G401 (cell line): ENCODE measurements around the gene BRSK2. TPM values are rescaled to one million over a fixed set of nuclear protein-coding genes. Genes with fewer than 3 reads are reported as not detected.

Experiments
- DNase-seq: peaks from one replicate; pipeline ENCODE4 v3.0.0-alpha.2; 2015; ENCODE audit warnings: low spot score
- in situ Hi-C: cut with HindIII; loops from 2 replicates; pipeline ENCODE4 v1.10.0; 2016; ENCODE audit warnings: low sequenced_read_pairs, mixed read lengths
- total RNA-seq: library from RNA; depleted of rRNA; stranded (reverse); fragments of >200 nt; shearing (Covaris generic); gene quantifications from 2 replicates; pipeline ENCODE4 v1.2.3, GENCODE V29; 2014

The BRSK2 gene
- total RNA-seq, 1 experiment from 2014 or later: 9.2 TPM

GRCh38 chr11:1483445-1483961 lies 93.8 kb downstream of the BRSK2 start:
- in situ Hi-C loops: no loop called here
- DNase-seq: no peak

DNA sequence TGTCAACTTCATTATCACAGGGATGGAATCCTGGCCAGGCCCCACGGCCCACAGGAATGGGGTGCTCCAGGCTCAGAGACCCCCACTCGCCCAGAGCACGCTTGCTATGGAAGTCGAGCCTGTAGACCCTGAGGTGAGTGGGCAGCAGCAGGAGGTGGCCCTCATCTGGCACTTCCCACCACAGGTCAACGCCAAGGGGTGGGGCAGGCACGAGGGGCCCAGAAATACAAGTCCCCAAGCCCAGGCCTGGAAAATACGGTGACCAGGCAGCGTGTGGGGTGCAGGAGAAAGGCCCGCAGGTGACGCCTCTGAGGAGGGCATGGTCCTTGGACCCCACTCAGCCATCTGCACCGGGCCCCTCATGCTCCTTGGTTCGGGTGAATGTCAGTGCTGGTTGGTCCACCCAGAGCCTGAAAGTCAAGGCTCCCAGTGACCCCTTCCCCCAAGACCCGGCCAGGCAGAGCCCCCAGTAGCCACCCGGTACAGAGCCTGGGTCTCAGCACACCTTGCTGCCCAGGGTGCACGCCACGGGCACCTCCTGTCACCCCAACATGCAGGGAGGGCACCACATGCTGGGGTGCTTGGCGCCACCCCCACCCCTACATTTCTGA lies 94.4 kb downstream of the BRSK2 start:
- in situ Hi-C loops: no loop called here
- no peak for DNase-seq

DNA sequence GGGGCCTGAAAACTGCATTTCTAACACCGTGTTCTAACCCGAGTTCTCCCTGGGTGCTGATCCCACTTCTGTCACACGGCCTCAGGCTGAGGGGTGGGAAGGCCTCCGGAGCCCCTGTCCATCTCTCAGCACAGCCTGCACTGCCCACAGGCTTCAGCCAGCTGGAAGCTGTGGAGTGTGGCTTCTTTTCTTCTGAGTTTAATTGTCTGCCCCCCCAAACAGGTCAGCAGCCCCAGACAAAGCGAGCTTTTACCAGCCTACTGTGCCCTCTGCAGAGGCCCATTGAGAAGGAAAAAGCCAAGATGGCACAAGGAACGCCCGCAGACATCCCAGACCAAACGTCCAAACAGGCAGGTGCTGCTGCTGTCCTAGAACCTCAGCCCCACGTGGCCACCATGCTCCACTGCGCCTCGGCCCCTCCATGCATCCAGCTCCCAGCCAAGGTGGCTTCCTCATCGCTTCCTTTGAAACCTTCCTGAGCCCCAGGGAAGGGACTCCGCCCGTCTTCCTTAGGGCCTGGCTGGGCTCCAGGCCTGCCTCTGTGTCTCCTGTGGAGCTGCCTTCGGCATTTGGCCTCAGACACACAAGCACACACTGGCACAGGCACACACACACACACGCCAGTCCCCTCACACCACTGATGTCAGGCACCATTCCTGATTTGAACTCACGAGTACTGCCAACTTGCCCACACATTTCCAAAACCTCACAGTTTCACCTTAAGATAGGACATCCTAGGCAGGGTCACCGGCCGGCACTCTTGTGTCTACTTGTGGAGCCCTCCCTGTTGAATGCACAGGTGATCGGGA lies 95.2 kb downstream of the BRSK2 start:
- in situ Hi-C loops: no loop called here
- peak; percentile 45 for DNase-seq

GRCh38 chr11:1485504-1485885 lies 95.8 kb downstream of the BRSK2 start:
- DNase-seq: no peak
- in situ Hi-C loops: no loop called here

- no peak for DNase-seq
Observed at GRCh38 chr11:1486054-1486825, 96.5 kb downstream of the BRSK2 start, which contains the start of gene MOB2. Gene MOB2 (minus strand): TSS chr11:1486779. CDS start chr11:1486556, 223 bp downstream.

DNA sequence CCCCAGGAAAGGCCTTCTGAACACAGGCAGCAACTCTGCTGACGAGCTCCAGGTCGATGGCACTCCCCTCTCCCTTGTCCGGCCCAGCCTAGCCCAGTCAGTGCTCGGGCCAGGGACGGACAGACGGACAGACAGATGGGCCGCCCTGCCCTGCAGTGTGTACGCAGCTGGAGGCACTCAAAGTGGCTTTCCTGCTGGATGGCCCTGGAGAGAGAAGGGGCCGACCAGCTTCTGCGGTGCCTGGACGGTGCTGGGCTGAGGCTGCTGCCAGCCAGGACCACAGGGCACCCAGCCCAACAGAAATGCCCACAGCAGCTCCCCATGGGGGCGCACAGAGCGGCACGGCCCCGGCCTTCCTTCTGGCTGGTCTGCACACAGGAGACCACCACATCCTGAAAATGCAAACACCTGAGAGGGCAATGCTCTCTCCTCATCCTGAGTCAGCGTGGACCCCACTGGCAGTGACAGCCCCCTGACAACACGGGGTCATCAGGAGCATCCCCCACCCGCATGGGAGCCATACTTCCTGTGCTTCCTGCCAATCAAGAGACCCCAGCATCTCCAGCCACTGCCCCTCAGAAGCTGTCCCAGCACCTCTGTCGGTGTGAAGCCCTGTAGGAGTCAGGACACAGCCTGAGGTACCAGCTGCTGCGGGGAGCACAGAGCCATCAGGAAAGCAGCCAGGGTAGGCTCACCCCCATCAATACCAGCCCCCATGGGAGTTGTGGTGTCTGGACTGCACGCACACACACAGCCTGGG lies 97.5 kb downstream of the BRSK2 start:
- in situ Hi-C loops: no loop called here
- no peak for DNase-seq

More at GRCh38 chr11:1486054-1486825, 96.5 kb downstream of the BRSK2 start, which contains the start of gene MOB2:
- in situ Hi-C loops: no loop called here

GRCh38 chr11:1487851-1488574 lies 98.3 kb downstream of the BRSK2 start:
- no peak for DNase-seq
- in situ Hi-C loops: no loop called here

DNA sequence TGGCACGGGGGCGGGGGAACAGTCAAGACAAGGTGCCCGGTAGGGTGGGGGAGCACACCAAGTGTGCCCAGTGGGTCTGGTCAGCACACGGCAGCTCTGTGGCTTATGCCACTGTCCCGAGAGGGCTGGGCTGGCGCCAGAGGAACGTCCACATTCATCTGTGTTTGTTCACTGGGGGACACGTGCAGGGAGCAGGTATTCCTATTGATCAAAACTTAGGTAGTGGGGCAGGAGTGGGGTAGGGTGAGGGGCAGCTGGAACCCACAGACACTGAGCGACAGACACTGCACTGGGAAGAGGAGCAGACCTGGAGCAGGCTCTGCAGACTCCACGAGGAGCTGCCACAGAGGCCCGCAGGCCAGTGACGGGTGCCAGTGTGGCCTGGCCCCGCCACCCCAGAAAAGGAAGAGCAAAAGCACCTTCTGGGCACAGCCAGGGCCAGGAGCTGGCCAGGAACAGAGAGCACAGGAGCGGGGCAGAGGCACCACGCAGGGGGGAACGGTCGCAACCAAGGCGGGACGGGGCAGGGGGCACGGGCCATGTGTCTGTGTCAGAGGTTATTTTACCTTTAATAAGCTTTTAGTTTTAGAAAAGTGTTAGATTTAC lies 98.9 kb downstream of the BRSK2 start:
- in situ Hi-C loops: no loop called here
- no peak for DNase-seq

- DNase-seq: no peak
- in situ Hi-C loops: no loop called here
Observed at GRCh38 chr11:1490651-1491050, 100.9 kb downstream of the BRSK2 start.

- DNase-seq: no peak
- in situ Hi-C loops: no loop called here
Observed at GRCh38 chr11:1491379-1491778, 101.6 kb downstream of the BRSK2 start.

DNA sequence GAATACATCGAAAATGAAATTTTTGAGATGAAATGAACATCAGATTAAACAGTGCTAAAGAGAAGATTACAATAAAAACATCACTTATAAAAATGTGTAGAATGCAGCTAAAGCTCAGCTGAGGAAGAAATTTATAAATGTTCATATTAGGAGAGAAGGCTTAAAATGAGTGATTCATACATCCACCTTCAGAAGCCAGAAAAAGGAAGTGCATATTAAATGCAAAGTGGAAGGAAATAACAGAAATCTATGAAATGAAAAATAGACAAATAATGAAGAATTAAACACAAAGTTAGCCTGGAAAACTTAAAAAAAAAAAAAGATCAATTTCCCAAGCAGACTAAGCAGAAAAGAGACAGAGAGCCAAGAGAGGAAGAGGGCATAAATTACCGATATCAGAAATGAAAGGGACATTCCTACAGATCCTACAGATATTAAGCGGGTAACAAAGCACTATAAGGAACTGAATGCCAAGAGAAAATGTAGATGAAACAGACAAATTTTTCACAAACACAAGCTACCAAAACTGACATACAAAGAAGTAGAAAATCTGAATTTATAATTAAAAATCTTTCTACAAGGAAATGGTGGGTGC lies 104.0 kb downstream of the BRSK2 start:
- in situ Hi-C loops: no loop called here
- no peak for DNase-seq

DNA sequence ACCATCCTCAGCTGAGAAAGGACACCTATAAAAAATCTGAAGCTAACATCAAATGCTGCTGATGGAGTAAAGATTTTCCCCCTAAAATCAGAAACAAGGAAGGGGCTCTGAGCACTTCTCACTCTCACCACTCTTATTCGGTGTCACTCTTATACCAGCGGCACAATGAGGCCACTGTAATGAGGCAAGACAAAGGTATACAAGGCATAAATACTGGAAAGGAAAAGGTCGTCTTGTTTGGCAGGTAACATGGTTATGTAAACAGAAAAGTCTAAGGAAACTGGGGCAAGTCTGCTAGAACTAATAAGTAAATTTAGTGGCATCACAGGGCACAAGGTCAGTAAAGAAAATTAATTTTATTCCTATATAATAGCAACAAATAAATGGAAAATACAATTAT lies 104.9 kb downstream of the BRSK2 start:
- in situ Hi-C loops: no loop called here
- DNase-seq: no peak

DNA sequence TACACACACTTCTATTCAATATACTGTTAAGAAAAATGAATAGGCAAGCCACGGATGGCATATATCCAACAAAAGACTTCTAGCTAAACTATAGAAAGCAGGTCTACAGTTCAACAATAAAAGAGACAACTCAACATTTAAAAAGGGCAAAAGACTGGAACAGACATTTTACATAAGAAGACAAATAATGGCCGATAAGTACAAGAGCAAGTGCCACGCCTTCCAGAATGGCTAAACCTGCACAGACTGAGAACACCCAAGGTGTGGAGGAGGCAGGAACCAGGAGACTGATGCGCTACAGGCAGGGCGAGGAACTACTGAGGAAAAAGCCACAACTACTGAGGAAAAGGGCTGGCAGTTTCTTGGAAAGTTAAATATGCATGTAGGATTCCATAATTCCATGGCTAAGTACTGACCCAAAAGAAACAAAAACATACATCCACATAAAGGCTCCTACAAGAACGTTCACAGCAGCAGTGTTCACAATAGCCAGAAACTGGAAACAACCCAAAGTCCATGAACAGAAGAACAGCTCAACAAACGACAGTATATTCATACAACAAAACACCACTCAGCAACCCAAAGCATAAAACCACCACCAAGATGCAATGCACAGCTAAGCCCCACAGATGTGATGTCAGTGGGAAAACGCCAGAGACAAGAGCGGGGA lies 106.5 kb downstream of the BRSK2 start:
- DNase-seq: no peak

GRCh38 chr11:1496761-1497095 lies 107.0 kb downstream of the BRSK2 start:
- no peak for DNase-seq
- in situ Hi-C loops: no loop called here

More for the DNA sequence above, 106.5 kb downstream of the BRSK2 start:
- in situ Hi-C loops: no loop called here

DNA sequence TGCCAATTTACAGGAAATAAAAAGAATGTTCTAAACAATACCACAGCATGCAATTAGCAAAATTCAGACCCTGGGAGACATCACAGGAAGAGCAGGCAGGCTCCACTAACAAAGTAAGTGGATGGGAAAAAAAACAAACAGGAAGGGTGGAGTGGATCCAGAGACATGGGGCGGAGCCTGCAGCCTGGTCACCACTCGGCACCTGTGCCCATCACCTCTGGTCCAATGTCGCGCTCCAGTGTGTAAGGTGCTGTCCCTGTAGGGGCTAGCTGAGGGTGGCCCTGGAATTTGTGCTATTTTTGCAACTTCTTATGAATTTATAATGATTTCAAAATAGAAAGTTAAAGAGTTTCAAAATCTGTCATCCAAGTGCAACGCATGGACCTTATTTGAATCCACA lies 107.9 kb downstream of the BRSK2 start:
- no peak for DNase-seq
- in situ Hi-C loops: no loop called here

DNA sequence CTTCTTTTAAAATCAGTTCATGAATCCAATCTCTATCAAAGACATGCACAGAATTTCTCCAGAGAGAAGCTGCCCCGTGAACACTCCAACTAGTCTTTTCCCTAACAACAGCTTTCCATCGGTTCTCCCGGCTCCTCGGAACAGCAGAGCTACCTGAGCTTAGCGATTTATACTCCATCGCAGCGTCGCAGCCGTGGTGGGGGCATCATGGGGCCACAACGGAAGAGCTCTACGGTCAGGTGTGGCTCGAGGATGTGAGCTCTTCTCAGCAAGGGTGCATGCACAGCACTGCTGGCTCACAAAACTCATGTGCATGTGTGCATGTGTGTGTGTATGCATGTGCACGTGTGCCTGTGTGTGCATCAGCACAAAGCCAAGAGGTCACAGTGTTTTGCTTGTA lies 108.5 kb downstream of the BRSK2 start:
- no peak for DNase-seq
- in situ Hi-C loops: no loop called here

DNA sequence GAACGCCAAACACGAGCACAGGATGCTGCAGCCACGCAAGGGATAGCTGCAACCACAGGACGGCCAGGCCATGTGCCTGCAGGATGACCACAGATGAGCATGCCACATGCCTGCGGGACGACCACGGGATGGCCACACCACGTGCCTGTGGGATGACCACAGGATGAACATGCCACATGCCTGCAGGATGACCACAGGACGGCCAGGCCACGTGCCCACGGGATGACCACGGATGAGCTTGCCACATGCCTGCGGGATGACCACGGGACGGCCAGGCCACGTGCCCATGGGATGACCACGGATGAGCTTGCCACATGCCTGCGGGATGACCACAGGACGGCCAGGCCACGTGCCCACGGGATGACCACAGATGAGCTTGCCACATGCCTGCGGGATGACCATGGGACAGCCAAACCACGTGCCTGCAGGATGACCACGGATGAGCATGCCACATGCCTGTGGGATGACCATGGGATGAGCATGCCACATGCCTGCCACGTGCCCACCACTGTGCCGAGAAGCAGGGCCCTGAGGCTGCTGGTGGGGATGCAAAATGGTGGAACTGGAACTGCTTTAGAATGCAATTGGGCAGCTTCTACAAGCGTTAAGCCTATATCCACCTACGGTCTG lies 109.6 kb downstream of the BRSK2 start:
- in situ Hi-C loops: no loop called here
- no peak for DNase-seq
